HG03095 (cell line): ENCODE results near the gene EYS.

ENCODE experiments used
- ATAC-seq: cut with Tn5 transposase; IDR thresholded peaks from one replicate; pipeline ENCODE4 v1.9.1; 2021; ENCODE audit warnings: moderate library complexity; ENCODE audit not compliant: unreplicated experiment

EYS gene

DNA sequence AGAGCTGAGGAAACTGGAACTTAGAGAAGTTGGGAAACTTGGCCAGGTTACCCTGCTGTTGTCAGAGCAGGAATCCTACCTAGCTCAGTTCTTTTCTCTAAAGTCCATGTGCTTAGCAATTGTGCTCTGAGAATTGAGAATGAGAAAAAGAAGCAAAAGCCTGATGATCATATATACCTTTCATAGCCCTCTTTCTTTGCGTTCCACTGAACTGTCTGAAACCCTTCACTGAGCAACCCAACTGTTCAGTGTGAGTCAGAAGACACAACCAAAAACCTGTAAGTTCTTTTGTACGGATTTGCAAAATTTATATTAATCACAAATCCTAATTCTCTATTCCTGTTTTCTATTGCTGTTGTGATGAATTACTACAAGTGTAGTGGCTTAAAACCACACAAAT lies 1990.9 kb downstream of the EYS start:
- ATAC-seq: peak; percentile 71

GRCh38 chr6:63714091-63714490 lies 1992.9 kb downstream of the EYS start:
- ATAC-seq: no peak

- no peak for ATAC-seq
These were observed 1993.7 kb downstream of the EYS start for GRCh38 chr6:63713332-63713731.

DNA sequence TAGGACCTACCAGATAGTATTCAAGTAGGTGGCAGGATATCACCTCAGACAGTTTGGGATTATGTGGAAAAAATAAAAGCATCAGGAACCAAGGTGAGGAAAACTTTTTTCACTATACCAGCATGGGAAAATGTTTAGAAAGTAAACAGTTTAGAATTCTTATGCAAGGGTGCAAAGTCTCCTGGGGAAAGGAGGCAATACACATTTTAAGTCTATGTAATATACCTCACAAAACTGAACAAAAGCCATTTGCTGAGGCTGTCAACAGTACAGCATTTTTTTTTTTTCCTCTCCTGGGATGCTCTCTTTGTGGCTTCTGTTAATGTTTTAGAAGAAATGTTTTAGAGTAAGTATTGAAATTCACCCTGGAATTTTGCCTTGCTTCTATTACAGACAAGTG lies 1997.9 kb downstream of the EYS start:
- ATAC-seq: no peak

- ATAC-seq: no peak
These were observed 1998.4 kb downstream of the EYS start for GRCh38 chr6:63708631-63709030.

DNA sequence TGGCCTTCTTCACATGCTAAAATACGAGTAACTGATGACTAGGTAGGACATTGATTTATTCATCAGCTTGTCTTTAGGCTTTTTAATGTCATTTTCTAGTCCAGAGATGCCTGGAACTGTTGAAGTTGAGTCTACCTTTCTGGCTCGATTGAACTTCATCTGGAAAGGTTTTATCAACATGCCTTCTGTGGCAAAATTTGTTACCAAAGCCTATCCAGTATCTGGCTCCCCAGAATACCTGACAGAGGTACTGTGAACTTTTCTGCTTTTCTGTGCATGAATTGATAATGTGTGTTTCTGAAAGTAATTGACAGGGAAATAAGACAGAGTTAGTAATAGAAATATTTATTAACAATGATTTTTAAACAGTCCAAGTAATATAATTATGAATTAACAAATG lies 2000.4 kb downstream of the EYS start:
- no peak for ATAC-seq

DNA sequence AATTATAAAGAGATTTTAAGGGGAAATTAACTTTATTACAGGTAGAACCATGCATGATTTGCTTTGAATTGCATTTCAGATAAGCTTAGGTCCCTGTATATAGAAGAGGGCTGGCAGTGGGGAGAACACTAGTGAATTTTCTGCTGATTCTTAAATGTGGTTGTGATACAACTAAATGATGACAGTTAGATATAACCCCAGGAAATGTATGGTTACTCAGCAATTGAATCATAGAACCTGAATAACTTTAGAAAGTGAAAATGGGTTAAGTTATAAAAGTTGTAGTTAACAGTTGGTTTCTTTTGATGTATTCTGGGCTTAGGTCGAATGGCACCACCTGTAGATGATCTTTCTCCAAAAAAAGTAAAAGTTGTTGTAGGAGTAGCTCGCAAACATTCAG lies 2001.3 kb downstream of the EYS start:
- no peak for ATAC-seq

DNA sequence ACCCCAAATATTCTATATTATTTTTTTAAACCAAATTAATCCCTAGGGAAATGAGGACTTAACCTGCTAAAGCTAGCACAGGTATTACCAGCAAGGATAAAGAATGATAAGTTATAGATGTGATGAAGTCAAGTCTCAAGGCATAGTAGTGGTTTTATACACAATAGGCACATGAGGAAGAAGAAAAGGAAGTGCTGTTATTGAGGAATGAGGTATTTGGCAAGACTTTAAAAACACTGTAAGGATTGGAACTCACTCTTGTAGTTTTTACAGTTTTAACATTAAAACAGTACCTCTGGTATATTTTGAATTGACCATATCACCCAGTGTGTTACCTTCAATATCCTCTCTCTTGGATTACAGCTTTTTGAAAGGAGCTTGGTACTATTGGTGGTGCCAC lies 2016.8 kb downstream of the EYS start:
- ATAC-seq: no peak

- ATAC-seq: no peak
These were observed 2017.6 kb downstream of the EYS start for GRCh38 chr6:63689421-63689820.

DNA sequence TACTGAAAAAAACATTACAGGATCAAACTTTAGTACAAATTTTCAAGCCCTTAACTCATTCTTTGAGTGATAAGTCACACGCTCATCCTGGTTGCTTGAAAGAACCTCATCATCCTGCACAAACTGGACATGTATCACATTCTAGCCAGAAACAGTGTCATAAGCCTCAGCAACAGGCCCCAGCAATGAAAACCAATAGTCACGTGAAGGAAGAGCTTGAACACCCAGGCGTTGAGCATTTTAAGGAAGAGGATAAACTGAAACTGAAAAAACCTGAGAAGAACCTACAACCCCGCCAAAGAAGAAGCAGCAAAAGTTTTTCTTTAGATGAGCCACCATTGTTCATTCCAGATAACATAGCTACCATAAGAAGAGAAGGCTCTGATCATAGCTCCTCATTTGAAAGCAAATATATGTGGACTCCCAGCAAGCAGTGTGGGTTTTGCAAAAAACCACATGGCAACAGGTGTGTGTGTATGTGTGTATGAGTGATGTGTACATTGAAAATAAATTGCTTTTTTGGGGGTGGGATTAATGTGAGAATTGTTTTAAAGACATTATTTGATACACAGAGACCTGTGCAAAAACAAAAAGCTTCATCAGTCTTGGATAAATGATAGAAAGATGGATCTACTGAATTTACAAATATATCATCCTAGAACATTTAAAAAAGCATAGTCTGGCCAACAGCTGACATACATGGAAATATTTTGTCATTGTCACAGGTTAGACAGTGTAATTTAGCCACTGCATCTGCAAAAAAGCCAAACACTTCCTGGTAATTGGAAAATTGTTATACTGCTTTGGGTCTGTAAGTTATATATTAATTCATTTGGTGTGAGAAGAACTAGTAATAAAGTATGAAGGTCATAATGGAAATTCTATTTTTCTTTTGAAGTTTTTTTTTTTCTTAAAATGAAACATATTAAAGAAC lies 2021.3 kb downstream of the EYS start:
- peak; percentile 95 for ATAC-seq

DNA sequence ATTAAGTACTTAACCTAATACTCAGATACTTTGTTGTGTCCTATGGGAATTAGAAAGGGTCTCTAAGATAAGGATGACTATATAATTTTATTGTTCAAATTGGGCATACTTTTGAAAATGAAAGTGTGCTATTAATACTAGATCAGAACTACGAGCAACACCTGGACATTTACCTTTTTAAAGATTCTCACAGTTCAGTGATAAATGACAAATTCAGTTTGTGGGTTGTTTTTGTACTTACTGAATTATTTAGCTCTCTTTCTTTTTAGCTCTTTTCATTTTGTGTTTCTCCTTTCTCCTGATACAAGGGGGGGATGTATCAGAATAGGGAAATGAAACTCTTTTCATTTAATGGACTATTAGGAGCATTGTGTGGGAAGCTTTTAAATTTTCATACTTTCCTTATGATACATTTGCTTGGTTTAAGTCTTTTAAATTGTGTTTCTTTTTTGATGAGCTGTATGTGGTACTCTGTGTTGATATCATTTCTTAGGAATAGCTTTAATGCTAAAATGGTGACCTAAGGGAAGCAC lies 2023.9 kb downstream of the EYS start:
- ATAC-seq: no peak

- ATAC-seq: no peak
These were observed 2029.7 kb downstream of the EYS start for GRCh38 chr6:63677282-63677681.

GRCh38 chr6:63676412-63677114 lies 2030.5 kb downstream of the EYS start:
- no peak for ATAC-seq

- no peak for ATAC-seq
These were observed 2031.9 kb downstream of the EYS start for GRCh38 chr6:63675138-63675537.

DNA sequence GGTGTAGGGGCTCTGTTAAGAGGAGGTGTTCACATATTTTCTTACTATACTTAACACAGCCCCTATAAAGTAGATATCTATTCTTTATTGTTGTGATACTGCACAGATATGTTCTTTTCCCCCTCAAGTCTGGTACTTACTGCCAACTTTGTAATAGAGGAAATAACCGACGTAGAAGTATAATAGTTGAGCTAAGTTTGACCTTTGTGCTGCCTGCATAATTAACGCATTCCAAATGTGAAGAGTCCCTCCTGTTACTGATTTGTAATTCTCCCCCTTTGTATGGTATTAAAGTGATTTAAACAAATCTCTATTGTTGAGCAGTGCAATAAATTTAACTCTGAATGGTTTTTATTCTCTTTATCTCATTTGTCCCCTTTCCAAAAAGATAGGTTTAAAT lies 2032.4 kb downstream of the EYS start:
- no peak for ATAC-seq

GRCh38 chr6:63673692-63674091 lies 2033.3 kb downstream of the EYS start:
- no peak for ATAC-seq

- ATAC-seq: no peak
These were observed 2034.4 kb downstream of the EYS start for GRCh38 chr6:63672582-63673129.

- ATAC-seq: no peak
These were observed 2035.8 kb downstream of the EYS start for GRCh38 chr6:63671098-63671754.
